Measurements from ENCODE around the gene LHFPL2.
"Not testable (repeated sequence)": the region's sequence is repeated elsewhere in the genome, so short reads cannot be mapped to it uniquely, and the experiment has no call there.

LHFPL2 gene

GRCh38 chr5:78639791-78640190, 8.8 kb downstream of the LHFPL2 start:
- no peak for DNase-seq

GRCh38 chr5:78638973-78639669, 9.5 kb downstream of the LHFPL2 start:
- DNase-seq: no peak

GRCh38 chr5:78638423-78638822, 10.1 kb downstream of the LHFPL2 start:
- DNase-seq: no peak

- DNase-seq: no peak
These were observed 11.1 kb downstream of the LHFPL2 start for GRCh38 chr5:78637468-78637867.

- no peak for DNase-seq
These were observed 11.9 kb downstream of the LHFPL2 start for GRCh38 chr5:78636682-78637081.

- DNase-seq: no peak
These were observed 13.9 kb downstream of the LHFPL2 start for GRCh38 chr5:78634634-78635033.

GRCh38 chr5:78634229-78634628, 14.3 kb downstream of the LHFPL2 start:
- no peak for DNase-seq

GRCh38 chr5:78633700-78634099, 14.9 kb downstream of the LHFPL2 start:
- DNase-seq: no peak

GRCh38 chr5:78632467-78632866, 16.1 kb downstream of the LHFPL2 start:
- no peak for DNase-seq

- DNase-seq: no peak
These were observed 16.6 kb downstream of the LHFPL2 start for GRCh38 chr5:78631931-78632330.

- no peak for DNase-seq
These were observed 18.5 kb downstream of the LHFPL2 start for GRCh38 chr5:78630047-78630446.

GRCh38 chr5:78629624-78630023, 18.9 kb downstream of the LHFPL2 start:
- DNase-seq: no peak

- DNase-seq: no peak
These were observed 20.1 kb downstream of the LHFPL2 start for GRCh38 chr5:78628270-78628992.

GRCh38 chr5:78627766-78628165, 20.8 kb downstream of the LHFPL2 start:
- no peak for DNase-seq

GRCh38 chr5:78627175-78627574, 21.4 kb downstream of the LHFPL2 start:
- no peak for DNase-seq

GRCh38 chr5:78626009-78626571, 22.5 kb downstream of the LHFPL2 start:
- no peak for DNase-seq

GRCh38 chr5:78624992-78625391, 23.6 kb downstream of the LHFPL2 start:
- no peak for DNase-seq

- no peak for DNase-seq
These were observed 24.5 kb downstream of the LHFPL2 start for GRCh38 chr5:78624011-78624541.

- no peak for DNase-seq
These were observed 26.1 kb downstream of the LHFPL2 start for GRCh38 chr5:78622302-78622971.

- no peak for DNase-seq
These were observed 27.3 kb downstream of the LHFPL2 start for GRCh38 chr5:78621291-78621738.

GRCh38 chr5:78620119-78620518, 28.5 kb downstream of the LHFPL2 start:
- not testable (repeated sequence) for DNase-seq

- DNase-seq: no peak
These were observed 30.3 kb downstream of the LHFPL2 start for GRCh38 chr5:78618303-78618702.

- no peak for DNase-seq
These were observed 32.9 kb downstream of the LHFPL2 start for GRCh38 chr5:78615697-78616096.
